ENCODE results near the gene C14orf93.

DNA sequence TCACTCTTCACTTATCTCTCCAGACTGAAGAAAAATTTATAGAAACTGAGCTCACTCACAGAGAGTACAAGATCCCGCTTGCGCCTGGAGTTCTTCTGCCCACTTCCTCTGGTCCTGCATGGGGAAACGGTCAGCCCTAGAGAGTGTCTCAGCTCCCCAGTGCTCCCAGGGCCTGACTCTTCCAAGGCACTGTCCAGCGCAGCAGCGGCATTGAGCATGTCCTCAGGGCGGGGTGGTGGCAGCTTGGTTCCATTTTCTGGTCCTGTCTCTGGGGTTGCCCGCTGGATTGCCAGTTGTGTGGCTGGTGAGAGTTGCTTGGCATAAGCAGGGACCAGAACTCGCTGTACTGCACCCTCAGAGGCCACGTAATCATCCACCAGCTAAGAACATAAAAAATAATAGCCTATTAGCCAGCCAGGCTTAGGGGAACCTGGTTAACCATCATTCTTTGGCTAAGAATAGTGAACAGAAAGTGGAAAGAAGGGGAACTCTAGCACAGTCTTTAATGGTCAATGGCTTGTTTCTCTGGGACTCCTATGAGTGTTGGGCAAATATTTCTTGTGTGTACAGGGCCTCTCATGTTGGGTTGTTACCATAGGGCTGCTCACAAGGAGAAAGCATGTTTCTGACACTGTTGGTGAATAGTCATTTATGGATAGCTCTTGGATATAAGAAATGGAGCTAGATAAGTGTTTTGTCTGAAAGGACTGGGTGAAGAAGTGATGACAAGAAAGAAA lies 13.9 kb downstream of the C14orf93 start:
- TF ChIP-seq CTCF (IDR thresholded peaks at IDR 0.05) (no peak), POLR2A (IDR thresholded peaks at IDR 0.05) (no peak), POLR2AphosphoS5 (IDR thresholded peaks at IDR 0.05; ENCODE audit: insufficient read depth in 1 of 2, low read depth in 1 of 2) (no peak)
